NCI-H1048 (cell line): ENCODE results near the gene FGD6.
A peak's percentile ranks its signal among the peaks of the same experiment; 100 is the strongest.
"Not testable (repeated sequence)": the region's sequence is repeated elsewhere in the genome, so short reads cannot be mapped to it uniquely, and the experiment has no call there.

ENCODE experiments used
- DNase-seq: peaks from one replicate; lab custom pipeline; 2025; lab: John Stamatoyannopoulos, UW

The FGD6 gene

DNA sequence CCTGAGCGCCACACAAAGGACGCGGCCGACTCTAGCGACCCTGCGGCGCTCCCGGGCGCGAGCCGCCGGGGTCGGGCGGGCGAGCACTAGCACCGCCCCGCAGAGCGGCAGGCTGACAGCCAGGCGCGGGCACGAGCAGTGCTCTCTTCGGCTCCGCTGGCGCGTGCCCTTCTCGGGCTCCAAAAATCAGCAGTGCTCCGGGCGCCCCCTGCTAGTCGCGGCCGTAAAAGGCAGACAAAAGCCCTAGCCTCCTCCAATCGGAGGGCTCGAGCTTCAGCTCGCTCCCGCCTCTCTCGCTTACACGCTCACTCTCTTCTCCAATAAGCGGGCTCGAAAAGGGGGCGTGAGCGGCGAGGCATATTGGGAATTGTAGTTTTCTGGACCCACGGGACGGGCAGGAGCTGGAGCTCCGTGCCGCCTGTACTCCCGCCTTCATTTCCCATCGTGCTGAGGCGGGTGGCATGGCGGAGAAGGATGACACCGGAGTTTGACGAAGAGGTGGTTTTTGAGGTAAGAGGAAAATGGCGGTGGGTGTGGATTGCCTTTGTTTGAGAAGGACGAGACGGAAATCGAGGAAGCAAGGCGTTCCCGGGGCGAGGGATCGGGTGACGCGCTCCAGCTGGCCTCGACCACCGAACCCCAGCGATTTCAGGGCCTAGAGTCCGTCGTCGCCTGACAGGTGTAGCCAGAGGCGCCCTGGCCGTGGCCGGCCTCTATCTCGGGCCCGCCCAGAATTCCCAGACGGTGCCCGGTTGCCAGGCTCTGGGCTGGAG, at the start of gene FGD6, which contains the start of gene VEZT:
Gene FGD6 (minus strand): TSS at position 91 of the 773 bp plus-strand sequence. CDS start 227 bp downstream, outside the sequence.
Gene VEZT (plus strand): TSS at position 431 of the 773 bp plus-strand sequence. CDS start 44 bp downstream, at position 475.
- DNase-seq, result peak; percentile 98

DNA sequence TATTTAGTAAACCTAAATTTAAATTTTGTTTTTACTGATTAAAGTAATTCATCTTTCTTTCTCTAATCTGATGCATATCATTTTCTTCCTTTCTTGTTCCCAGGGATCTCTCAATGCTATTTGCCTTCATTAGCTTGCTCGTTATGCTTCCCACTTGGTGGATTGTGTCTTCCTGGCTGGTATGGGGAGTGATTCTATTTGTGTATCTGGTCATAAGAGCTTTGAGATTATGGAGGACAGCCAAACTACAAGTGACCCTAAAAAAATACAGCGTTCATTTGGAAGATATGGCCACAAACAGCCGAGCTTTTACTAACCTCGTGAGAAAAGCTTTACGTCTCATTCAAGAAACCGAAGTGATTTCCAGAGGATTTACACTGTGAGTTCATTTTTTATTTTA, 49.0 kb upstream of the FGD6 start:
- DNase-seq, result no peak

DNA sequence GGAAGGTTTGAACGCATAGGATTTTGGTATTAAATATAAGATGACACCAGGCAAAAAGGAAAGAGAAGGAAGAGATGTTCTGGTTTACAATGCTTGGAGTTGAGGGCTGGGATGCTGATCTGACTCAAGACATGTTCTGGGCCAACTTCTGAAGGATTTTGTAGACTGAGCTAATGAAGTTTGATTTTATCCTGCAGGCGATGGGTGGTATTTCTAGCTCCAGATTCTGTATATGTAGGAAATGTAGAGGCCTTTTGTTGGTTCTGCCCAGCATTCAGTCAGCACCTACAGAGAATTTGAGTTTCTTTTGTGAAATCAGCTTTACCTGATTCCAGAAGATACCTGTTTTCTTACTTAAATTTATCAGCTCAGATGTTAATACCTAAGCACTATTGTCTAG, 48.5 kb upstream of the FGD6 start:
- no peak for DNase-seq

DNA sequence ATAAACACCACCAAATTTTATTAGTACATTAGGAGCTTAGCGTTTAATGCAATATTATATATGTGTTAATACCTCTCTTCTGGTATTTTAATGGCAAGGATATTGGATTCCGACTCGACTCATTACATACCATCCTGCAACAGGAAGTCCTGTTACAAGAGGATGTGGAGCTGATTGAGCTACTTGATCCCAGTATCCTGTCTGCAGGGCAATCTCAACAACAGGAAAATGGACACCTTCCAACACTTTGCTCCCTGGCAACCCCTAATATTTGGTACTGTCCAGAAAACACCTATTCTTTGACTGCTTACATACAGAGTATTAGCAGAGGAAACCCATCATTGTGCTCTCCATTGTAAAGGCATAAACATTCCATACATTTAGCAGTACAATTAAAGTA, 45.5 kb upstream of the FGD6 start:
- no peak for DNase-seq

DNA sequence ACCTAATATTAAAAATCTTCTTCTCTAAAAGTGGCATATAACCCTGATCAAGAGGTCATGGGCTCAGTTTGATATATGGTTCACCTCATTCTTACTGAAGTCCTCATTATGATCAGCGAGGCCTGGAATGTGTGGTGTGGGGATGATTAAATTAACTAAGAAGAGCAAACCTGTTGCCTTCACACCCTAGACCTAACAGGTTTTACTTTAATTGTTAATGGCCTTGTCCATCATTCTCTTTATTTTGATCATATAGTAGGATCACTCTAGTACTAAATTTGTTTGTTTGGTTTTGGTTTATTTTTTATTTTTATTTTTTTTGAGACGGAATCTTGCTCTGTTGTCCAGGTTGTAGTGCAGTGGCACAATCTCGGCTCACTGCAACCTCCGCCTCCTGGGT, 43.8 kb upstream of the FGD6 start:
- DNase-seq, result no peak

DNA sequence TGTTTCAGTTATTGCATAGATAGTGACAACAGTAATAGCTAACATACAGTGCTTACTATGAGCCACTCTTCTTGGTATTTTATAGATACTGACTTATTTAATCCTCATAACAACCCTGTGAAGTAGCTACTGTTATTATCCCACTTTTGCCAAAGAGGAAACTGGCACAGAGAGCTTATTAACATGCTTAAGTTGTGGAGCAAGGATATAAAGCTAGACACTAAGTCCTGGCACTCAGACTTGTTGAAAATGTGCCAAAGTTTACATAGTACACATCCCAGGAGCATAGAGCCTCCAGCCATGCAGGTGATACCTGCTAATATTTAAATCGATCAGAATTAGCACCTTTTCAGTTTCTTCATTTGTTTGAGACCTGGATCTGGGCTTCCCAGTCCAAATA, 42.1 kb upstream of the FGD6 start:
- no peak for DNase-seq

DNA sequence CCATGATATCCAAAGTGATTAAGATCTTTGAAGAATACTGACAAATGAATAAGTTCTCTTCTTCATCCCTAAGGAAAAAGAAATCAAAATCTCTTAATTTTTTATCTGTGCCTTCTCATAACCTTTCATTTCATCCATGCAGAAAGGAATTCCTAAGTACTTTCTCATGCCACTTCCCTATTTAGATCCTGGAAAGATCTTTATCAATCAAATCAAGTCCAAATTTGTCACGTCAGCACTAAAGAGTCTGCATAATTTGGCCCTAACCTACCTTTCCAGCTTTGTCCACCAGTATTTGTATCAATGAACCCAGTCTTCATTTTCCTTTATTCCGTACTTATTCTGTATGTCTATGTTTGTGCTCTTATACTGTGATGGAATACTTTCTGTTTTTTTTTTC, 41.5 kb upstream of the FGD6 start:
- no peak for DNase-seq

DNA sequence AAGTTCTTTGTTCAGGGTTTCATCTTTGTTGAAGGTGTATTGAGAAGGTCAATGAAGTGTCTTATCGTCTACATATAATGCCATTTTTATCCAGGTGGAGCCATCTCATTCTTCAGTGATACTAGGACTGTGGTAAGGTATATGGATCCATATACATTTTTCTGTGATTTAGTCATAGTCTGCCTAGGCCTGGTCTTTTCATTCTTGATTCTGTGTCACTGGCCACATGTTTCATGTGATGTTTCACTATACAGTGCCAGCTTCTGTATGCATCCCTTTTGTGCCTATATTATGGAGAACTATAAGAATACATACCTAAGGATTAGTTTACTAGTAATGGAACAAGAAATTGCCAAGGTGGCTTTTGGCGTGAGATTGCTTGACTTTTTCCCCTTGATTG, 40.9 kb upstream of the FGD6 start:
- no peak for DNase-seq

DNA sequence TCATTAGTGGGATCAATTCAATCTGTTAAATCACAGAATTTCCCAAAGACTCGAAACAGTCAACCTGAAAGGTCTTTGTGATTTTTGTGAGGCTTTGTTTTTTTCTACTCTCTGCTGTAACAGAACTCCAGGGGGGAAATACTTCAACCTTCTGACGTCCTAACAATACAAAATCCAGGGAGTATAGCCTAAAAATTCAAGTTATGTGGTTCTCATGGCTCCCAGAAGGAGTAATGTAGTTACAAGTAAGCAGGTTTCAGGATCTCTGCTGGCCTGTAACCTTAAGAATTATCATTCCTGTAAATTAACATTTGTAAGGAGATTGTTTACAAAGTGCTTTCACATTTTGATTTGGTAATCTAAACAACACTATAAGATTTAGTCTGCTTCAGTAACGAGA, 40.3 kb upstream of the FGD6 start:
- no peak for DNase-seq

DNA sequence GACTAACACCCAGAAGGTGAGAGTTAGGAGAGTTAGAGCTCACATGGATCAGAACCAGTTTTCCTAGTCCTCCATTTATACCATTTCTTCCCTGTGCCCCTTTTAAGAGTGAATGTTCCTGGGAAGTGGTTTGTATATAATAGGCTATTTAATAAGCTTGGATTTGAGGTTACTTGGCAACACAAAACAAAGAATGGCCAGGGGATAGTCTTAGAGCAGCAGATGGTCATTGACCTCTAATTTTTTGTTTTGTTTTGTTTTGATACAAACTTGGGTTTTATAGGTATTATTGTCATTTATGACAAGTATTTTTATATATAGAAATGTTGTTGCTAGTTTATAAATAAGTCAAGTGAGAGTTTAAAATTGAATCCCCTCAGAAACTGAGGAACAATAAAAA, 36.1 kb upstream of the FGD6 start:
- DNase-seq, result no peak

DNA sequence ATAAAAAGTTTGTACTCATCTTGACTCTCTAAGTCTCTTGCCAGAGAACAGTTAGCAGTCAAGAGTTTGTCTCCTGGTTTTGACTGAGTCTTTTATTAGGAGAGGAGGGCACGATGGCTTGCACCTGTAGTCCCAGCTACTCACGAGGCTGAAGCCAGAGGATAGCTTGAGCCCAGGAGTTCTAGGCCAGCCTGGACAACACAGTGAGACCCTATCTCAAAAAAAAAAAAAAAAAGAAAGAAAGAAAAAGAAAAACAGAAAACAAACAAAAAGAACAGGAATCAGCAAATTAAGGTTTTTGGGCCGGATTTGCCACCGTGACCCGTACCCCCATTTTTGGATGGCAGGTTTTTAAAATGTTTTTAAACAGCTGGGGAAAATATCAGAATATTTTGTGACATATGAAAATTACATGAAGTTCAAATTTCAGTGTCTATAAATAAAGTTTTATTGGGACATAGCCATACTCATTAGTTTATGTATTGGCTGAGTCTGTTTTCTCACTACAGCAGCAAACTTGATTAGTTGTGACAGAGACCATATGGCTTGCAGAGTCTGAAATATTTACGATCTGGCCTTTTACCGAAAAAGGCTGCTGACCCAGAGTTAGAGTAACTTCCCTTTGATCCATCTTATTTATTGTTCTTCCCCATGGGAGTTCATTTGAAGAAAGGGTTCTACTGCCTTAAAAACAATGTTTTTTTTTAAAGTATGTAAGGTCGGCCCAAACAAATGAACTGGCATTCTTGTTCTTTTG, 31.5 kb upstream of the FGD6 start:
- no peak for DNase-seq

DNA sequence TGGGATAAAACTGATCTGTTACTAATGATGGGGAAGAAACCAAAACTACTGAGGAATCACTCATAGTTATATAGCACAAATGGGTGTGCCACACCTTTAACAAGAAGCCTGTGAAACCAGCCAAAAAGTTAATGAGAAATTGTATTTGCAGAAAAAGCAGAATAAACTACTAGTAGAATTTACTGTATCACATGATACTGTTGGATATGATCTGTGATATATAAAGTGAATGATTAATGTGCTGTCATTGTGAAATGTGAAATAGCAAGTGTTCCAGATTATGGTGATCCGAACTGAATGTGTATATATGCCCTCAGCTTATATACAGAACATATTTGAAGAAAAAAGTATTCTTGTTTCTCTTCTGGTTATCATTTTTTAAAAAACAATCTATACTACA, 30.8 kb upstream of the FGD6 start:
- no peak for DNase-seq

DNA sequence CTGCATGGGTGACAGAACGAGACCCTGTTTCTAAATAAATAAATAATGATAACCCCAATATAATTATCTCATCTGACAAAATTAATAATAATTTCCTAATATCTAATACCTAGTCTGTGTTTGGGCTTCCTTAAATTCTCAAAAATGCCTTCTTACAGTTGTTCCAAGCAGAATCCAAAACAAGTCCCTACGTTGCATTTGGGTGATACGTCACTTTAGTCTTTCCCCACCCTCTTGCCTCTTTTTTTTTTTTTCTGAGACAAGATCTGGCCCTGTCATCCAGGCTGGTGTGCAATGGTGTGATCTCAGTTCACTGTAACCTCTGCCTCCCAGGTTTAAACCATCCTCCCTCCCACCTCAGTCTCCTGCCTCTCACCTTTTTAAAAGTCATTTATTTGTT, 27.1 kb upstream of the FGD6 start:
- no peak for DNase-seq

DNA sequence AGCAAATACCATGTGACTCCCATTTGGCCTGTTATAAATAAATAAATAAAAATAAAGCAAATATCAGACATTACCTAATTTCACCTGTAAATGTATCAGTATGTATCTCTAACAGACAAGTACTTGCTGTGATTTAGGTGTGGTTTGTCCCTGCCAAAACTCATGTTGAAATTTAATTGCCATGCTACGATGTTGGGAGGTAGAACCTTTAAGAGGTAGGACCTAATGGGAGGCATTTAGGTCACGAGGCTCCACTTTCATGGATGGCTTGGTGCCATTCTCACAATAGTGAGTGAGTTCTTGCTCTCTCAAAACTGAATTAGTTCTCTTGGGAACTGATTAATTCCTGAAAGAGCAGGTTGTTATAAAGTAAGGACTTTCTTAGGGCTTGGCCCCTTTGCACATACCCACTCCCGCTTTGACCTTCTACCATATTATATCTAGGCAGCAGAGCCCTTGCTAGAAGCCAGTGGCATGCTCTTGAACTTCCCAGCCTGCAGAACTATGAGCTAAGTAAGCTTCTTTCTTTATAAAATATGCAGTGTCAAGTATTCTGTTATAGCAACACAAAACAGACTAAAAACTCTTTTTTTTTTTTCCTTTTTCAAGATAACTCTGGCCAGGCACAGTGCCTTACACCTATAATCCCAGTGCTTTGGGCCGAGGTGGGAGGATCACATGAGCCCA, 26.4 kb upstream of the FGD6 start:
- DNase-seq, result no peak

DNA sequence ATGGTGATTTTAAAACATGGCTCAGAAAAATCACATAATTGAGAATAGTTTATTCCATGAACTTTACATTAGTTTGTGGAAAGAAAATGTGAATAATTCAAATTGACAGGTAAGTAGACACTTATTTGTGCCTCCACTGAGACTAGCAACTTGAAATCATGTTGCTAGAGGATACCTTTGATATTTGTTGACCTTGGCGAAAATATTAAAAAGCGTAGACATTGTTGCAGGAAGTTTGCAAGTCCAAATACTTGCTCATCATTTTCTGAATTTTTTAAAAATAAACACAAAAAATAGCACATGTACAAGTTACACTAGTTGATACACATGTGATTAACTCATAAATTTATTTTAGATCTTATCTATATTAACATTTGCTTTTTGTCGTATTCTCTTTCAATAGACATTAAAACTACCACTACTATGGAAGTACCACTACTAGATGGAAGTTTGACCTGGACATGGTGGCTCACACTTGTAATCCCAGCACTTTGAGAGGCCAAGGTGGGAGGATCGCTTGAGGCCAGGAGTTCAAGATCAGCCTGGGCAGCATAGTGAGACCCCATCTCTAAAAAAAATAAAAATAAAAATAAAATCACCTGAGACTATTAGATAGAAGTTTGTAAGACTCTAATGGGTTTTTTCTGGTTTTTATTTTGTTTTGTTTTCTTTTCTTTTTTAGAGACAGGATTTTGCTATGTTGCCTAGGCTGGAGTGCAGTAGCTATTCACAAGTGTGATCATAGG, 24.7 kb upstream of the FGD6 start:
- no peak for DNase-seq

DNA sequence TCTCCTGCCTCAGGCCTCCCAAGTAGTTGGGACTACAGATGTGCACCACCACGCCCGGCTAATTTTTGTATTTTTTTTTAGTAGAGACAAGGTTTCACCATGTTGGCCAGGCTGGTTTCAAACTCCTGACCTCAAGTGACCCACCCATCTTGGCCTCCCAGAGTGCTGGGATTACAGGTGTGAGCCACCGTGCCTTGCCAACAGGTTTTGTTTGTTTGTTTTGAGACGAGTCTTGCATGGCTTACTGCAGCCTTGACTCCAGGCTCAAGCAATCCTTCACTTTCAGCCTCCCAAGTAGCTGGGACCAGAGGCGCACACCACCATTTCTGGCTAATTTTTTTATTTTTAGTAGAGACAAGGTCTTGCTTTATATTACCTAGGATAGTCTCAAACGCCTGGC, 23.9 kb upstream of the FGD6 start:
- not testable (repeated sequence) for DNase-seq

DNA sequence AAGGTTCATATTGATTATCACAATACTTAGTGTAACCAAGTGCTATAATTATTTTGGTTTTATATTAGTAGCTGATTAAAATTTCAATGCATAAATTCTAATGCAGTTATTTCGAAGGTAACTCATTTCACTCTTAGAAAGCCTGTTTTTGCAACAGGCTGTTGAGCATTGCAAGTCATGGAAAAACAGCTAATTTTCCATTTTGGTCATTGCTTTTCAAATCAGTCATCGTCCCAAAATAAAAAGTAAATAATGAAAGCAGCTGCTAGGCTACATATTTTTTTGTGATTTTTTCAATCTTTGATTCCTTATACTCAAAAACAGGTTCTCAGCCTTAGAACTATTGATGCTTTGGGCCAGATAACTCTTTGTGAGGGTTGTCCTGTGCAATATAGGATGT, 23.3 kb upstream of the FGD6 start:
- no peak for DNase-seq

DNA sequence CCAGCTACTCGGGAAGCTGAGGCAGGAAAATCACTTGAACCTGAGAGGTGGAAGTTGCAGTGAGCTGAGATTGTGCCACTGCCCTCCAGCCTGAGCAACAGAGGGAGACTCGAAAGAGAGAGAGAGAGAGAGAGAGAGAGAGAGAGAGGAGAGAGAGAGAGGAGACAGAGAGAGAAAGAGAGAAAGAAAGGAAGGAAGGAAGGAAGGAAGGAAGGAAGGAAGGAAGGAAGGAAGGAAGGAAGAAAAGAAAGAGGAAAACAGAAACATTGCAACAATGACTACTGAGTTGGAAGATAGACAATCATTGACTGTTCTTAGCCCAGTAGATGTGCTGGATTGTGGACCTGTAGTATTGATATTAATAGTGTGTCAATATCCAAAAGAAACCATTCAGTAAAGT, 22.6 kb upstream of the FGD6 start:
- DNase-seq, result not testable (repeated sequence)

DNA sequence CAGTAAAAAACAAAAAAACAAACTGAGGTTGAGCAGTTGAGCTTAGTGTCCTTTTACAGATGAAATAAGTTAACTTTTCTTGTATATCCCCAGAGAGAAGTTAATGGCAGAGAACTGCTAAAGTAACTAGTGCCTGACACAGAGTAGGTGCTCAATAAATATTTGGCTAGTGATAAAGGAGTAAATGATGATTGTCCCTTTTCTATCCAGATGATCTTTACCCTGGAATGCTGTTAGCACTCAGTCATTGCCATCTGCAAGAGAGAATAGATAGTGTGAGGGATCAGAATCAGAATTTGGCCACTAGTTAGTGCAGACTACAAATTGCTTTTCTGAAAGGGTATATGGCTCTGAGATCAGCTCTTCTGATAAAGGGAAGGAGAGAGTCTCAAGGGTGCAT, 21.9 kb upstream of the FGD6 start:
- DNase-seq, result no peak

DNA sequence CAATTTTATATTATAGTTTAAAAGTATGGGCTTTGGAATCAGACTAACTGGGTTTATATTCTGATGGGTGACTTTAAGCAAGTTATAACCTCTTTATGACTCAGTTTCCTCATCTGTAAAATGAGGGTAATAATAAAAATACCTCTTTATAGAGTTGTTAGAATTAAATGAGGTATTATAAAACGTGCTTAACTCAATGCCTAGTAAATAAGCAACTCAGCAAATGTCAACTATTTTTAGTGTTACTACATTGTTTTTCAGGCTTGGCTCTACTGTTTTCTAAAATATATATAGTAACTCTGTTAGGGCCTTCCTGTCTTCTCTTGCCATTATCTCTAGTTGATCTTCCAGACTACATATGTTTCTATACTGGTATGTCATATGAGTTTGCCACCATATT, 20.9 kb upstream of the FGD6 start:
- no peak for DNase-seq

DNA sequence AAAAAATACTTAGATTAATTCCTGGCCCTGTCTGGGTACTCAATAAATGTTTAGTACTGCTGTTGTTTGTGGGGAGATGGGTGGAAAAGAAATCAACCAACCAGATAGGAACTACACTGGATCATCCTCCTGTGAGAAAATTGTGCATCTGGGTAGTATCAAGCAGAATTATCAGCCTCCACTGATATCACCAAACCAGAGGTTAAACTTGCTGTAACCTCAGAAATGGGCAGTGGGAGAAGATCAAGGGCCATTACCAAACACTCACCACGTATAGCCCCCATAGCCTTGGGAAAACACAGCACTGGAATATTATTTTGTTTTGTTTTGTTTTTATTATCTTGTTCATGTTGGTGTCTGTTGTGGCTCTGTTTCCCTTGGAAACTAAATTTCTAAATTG, 20.0 kb upstream of the FGD6 start:
- DNase-seq, result no peak

DNA sequence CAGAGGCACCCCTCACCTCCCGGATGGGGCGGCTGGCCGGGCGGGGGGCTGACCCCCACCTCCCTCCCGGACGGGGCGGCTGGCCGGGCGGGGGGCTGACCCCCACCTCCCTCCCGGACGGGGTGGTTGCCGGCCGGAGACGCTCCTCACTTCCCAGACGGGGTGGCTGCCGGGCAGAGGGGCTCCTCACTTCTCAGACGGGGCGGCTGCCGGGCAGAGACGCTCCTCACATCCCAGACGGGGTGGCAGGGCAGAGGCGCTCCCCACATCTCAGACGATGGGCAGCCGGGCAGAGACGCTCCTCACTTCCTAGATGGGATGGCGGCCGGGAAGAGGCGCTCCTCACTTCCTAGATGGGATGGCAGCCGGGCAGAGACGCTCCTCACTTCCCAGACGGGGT, 18.4 kb upstream of the FGD6 start:
- DNase-seq, result not testable (repeated sequence)
